GM19023 (cell line): ENCODE results near the gene SRC.

Experiments
- ATAC-seq: cut with Tn5 transposase; IDR thresholded peaks from one replicate; pipeline ENCODE4 v1.9.1; 2021; ENCODE audit warnings: mild to moderate bottlenecking, moderate library complexity; ENCODE audit not compliant: unreplicated experiment

SRC gene

DNA sequence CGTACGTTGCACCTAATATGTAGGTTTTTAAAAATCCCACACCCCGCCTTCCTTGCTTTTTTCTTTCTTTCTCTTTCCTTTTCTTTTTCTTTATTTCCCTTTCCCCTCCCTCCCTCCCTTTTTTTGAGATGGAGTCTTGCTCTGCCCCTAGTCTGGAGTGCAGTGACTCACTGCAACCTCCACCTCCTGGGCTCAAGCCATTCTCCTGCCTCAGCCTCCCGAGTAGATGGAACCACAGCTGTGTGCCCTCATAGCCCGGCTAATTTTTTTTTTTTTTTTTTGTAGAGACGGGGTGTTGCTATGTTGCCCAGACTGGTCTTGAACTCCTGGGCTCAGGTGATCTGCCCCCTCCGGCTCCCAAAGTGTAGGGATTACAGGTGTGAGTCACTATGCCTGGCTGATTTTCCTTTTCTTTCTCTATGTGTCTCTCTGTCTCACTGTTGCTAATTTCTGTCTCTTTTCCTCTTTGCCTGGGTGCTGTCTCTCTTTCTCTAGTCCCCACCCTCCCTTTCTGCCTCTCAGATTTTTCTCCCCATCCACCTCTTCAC, 61.2 kb downstream of the SRC start:
- ATAC-seq, result no peak

DNA sequence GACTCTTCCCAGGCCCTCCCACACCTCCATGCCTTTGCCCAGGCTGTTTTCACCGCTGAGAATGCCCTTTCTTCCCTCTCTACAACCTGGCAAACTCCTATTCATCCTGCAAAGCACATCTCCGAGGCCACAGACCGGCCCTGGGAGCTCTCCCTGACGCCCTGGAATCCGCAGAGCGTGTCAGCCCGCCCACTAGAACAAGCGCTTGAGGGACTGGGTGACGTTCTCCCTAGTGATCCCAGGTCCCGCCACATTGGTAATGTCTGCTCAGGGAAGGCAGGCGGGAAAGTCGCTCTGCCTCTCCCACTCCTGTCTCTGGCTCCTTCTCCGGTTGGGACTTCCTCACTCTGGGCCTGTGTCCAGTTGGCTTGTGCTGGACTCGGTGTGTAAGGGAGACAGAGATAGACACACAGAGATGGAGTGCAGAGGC, 61.6 kb downstream of the SRC start:
- no peak for ATAC-seq

GRCh38 chr20:37408302-37409193, 62.6 kb downstream of the SRC start:
- no peak for ATAC-seq

DNA sequence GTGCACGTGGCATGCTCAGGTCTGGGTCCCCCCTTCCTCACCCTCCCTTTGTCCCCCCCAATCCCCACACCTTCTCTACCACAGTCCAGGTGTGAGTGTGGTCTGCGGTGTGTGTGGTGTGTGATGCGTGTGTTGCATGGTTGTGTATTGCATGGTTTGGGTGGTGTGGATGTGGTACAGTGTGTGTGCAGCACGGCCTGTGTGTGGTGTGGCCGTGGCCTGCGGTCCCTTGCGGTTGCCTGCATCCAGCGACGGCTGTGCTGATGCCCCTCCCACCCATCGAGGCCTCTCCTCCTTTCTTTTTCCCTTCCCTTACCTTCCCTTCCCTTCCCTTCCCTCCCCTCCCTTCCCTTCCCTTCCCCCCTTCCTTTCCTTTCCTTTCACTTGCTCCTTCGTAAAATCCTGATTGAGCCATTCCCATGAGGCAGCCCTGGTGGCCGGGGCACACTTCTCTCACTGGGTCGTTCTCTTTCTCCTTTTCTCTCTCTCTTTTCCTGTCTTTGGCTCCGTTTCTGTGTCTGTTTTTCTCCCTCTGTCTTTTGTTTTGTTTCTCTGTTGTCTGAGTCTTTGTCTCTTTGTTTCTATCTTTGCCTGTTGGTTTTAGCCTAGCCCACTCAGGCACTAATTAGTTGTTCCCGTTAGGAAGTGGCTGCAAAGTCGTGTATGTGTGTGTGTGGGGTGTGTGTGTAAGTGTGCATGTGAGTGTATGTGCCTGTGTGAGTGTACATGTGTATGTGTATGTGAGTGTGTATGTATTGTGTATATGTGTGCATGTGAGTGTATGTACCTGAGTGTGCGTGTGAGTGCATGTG, 65.7 kb downstream of the SRC start:
- no peak for ATAC-seq

DNA sequence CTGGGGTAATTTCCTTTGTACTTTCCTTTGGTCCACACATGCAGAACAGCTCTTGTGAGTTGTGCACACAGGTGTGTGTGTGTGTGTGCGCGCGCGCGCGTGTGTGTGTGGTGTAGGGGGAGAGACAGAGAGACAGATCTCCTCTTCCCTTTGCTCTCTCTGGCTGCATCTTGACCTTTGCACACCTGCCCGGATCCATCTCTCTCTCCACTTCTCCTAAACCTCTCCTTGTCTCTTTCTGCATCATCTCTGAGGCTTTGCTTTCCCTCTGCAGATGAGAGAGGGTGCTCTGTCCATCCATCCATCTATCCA, 67.0 kb downstream of the SRC start:
- ATAC-seq, result no peak

DNA sequence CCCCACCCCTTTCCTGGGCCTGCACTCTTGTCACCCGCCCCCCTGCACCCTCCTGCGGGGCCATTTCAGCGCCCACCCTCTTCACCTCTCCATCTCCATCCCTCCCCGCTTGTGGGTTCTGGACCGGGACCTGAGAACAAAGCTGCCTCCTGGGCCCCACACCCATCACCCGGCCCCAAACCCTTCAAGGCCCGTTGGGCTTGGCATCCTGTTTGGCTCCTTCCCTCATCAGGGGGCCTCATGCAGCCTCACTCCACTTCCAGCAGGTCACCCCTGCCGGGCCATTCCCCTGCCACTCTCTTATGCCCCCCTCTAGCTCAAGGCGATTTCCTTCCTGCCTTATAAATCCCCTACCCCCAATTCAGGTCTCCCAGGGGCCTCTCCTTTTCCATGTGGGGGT, 67.4 kb downstream of the SRC start:
- ATAC-seq, result no peak

GRCh38 chr20:37414224-37415035, 68.5 kb downstream of the SRC start:
- ATAC-seq, result no peak

DNA sequence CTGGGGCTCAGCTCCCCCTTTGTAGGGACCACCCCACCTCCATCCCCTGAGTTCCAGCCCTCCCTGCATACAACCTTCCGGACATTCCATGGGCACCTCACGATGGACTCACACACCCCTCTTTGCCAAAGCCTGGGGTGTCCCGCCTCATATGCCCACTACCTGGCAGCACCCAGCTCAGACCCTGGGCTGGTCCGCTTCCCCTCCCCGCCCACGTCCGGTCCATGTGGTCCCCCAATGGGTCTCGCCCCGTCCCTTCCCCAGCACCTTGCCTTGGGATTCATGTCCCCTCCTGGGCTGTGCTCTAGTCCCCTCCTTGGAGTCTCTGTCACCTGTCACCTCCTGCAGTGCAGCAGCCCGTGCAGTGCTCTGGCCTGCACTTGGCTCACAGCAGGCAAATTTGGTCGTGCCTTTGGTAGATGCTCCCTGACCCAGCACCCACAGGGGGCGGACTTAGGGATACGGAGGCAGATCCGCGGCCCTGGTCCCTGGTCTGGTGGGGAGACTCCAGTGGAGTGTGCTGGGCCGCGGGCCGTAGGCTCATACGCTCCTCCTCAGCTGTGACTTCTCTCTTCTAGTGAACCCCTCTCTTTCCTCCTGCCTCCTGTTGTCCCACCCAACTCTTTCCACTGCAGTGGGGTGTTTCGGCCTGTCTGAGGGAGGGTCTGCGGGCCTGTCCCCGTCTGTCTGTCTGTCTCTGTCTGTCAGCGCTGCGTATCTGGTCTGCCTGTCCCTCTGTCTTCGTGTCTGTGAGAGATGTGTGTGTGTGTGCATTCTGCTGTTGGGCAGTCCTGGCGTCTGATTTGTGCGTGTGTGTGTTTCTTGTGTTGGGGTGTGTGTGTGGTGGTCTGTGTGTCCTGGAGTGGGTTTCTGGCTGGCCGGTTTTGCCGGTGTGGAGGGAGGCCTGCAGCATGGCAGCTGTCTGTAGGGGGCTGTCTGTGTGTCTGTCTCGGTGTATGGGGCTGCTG, 69.5 kb downstream of the SRC start:
- no peak for ATAC-seq

DNA sequence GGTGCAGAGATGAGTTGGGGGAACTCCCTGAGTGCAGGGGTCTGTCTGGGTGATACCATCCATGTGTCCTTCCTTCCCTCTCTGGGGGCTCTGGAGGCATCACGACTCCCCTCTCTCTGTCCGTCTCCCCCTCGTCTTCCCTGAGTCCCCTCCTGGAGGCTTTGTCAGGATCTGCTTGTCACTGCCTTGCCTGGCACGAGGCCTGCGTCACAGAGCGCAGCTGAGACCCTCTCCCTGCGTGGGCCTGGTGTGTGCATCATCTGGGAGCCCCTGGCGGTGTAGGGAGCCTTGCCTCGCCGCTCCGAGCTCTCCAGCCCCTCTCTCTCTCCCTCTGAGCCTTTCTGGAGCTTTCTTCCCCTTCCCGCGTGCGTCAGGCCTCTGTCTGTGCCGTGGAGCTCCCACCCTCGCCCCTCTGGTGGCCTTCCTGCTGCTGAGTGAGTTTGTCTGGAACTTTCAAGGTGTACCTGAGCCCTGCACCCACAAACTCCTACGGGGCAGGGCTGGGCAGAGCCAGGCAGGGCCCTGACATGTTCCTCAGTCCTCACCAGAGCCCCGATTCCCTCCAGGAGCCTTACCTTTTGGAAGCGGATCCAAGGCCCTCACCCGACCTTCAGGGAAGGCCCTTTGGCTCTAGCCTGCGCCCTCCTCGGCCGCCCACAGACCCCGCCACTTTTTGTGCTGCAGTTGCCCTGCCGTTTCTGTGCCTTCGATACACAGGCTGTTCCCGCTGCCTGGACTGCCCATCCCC, 70.3 kb downstream of the SRC start:
- no peak for ATAC-seq

DNA sequence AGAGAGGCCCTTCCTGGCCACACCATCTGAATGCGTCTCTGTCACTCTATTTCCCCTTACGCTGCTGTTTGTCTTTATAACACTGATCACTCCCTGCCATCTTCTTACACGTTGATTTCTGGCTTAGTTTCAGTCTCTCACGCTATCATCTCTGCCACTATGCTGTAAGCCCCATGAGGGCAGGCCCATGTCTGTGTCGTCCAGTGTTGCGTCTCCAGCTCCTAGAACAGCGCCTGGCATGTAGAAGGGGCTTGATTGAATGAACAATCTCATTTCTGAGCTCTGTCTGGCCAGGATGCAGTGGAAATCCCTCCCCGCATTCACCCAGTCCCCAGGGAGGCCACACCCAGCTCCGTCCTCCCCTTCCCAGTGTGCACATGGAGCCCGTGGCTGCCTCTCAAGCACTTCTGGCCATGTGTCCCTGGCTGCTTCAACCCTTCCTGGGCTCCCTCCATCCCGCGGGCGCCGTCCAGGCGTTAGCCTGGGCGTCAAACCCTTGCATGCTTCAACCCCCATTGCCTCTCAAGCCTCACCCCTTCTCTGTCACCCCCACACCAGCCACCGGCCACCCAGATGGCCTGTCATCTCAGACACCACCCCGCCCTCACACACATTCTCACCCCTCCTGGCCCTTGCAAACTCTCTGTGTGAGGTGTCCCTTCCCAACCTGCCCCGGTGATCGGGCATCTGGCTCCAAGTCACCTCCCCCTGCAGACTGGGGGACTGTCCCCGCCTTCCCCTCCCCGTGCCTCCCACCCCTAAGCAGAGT, 71.1 kb downstream of the SRC start:
- no peak for ATAC-seq

GRCh38 chr20:37417617-37418467, 71.9 kb downstream of the SRC start:
- ATAC-seq, result no peak

DNA sequence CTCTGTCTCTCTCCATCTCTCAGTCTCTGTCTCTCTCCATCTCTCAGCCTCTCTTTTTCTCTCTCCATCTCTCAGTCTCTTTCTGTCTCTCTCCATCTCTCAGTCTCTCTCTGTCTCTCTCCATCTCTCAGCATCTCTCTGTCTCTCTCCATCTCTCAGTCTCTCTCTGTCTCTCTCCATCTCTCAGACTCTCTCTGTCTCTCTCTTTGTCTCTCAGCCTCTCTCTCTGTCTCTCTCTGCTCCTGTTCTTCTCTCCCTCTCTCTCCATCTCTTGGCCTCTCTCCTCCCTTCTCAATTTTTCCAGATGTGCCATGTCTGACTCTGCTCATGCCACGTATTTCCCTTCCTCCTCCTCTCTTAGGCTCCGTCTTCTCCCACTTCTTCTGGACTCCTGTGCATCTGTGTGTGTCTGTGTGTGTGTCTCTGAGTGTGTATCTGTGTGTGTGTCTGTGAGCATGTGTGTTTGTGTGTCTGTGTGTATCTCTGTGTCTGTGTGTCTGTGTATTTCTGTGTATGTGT, 72.7 kb downstream of the SRC start:
- no peak for ATAC-seq

- ATAC-seq, result no peak
Measured at GRCh38 chr20:37419307-37419706, 73.4 kb downstream of the SRC start.

DNA sequence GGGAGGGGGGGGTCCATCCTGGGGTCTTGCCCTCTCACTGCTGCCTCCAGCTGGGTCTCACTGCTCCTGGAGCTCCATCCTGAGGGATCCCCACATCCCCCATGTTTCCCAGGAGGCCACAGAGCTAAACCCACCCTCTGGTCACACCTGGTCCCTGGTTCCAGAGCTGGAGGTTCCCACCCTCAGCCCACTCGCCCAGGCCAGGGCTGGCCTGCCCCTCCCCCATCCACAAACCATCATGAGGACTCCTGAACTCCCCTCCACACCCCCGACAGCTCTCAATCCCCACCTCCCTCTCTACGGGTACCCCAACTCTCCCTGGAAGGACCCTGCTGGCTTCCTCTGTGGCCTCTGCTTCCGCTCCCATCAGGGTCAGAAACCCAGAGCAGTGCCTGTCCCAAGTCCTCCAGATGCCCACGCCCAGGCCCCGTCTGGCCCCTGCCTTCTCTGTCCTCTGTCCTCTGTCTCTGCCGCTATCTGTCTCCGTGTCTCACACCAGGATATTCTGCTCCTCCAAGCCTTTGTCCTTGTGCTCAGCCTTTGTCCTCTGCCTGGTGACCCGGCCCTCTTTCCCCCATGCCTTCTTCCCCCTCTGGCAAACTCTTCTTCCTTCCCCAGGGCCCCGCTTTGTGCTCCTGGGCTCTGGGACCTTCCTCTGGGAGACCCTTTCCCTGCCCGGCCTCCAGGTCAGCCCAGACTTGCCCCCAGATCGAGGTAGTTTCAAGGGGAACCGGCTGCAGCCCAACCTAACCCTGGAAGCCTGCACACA, 74.0 kb downstream of the SRC start:
- no peak for ATAC-seq

DNA sequence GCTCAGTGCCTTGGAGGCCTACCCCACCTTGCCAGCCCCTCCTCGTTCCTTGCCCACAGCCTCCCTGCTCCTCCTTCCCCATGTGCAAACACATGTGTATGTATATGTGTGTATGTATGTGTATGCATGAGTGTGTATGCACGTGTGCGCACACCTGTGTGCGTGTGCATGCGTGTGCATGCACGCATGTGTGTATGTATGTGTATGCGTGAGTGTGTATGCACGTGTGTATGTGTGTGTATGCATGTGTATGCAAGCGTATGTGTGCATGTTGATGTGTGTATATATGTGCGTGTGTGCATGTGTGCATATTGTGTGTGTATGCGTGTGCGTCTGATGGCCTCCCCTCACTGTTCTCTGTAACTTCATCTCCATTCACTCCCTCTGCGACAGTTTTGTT, 74.7 kb downstream of the SRC start:
- ATAC-seq, result no peak

GRCh38 chr20:37421060-37421905, 75.3 kb downstream of the SRC start:
- ATAC-seq, result no peak
